HG03025 (cell line): ENCODE measurements around the gene DEFB112.

Experiments
- ATAC-seq: cut with Tn5 transposase; IDR thresholded peaks from one replicate; pipeline ENCODE4 v1.9.1; 2021; ENCODE audit warnings: mild to moderate bottlenecking, moderate library complexity; ENCODE audit not compliant: unreplicated experiment, low FRiP score

Gene DEFB112

GRCh38 chr6:50049829-50050228, at the start of gene DEFB112:
Gene DEFB112 (minus strand): TSS chr6:50049929. CDS start chr6:50049869, 60 bp downstream.
- ATAC-seq = no peak

- ATAC-seq = no peak
Observed at GRCh38 chr6:50098641-50098993, 48.9 kb upstream of the DEFB112 start.

- ATAC-seq = no peak
Observed at GRCh38 chr6:50097966-50098640, 48.4 kb upstream of the DEFB112 start.

- no peak for ATAC-seq
Observed at GRCh38 chr6:50096296-50096695, 46.6 kb upstream of the DEFB112 start.

- no peak for ATAC-seq
Observed at GRCh38 chr6:50093938-50094272, 44.2 kb upstream of the DEFB112 start.

- ATAC-seq = no peak
Observed at GRCh38 chr6:50093116-50093937, 43.6 kb upstream of the DEFB112 start.

GRCh38 chr6:50091641-50092040, 41.9 kb upstream of the DEFB112 start:
- ATAC-seq = no peak

- no peak for ATAC-seq
Observed at GRCh38 chr6:50089911-50090310, 40.2 kb upstream of the DEFB112 start.

GRCh38 chr6:50087231-50087954, 37.7 kb upstream of the DEFB112 start:
- ATAC-seq = no peak

GRCh38 chr6:50077385-50077784, 27.7 kb upstream of the DEFB112 start:
- ATAC-seq = no peak

- no peak for ATAC-seq
Observed at GRCh38 chr6:50076431-50076830, 26.7 kb upstream of the DEFB112 start.

GRCh38 chr6:50071921-50072320, 22.2 kb upstream of the DEFB112 start:
- ATAC-seq = no peak

GRCh38 chr6:50070101-50070500, 20.4 kb upstream of the DEFB112 start:
- ATAC-seq = no peak

- ATAC-seq = no peak
Observed at GRCh38 chr6:50062051-50062450, 12.3 kb upstream of the DEFB112 start.

GRCh38 chr6:50056242-50056641, 6.5 kb upstream of the DEFB112 start:
- peak; percentile 82 for ATAC-seq

GRCh38 chr6:50047026-50047425, 2.7 kb downstream of the DEFB112 start:
- no peak for ATAC-seq

GRCh38 chr6:50030777-50031562, 18.8 kb downstream of the DEFB112 start:
- ATAC-seq = no peak

GRCh38 chr6:50030350-50030749, 19.4 kb downstream of the DEFB112 start:
- ATAC-seq = no peak

GRCh38 chr6:50025258-50025657, 24.5 kb downstream of the DEFB112 start:
- ATAC-seq = no peak

- ATAC-seq = no peak
Observed at GRCh38 chr6:50021894-50022293, 27.8 kb downstream of the DEFB112 start, which contains the start of gene DEFB110. Gene DEFB110 (minus strand): TSS chr6:50021994. CDS start chr6:50021935, 59 bp downstream.

- ATAC-seq = no peak
Observed at GRCh38 chr6:50007819-50008218, 41.9 kb downstream of the DEFB112 start.
